GM10847 (cell line): Measurements from ENCODE around the gene NKIRAS1.

Source experiments
- POLR2A ChIP-seq: IDR thresholded peaks from 2 replicates; pipeline ENCODE4 v1.6.1; 2011; ENCODE audit not compliant: insufficient read length; ENCODE audit errors: extremely low read depth

Gene NKIRAS1

GRCh38 chr3:23916886-23917678 is at the start of gene NKIRAS1, which contains the start of gene RPL15:
Gene NKIRAS1 (minus strand): TSS chr3:23916990. CDS start chr3:23910904, 6,086 bp downstream.
Gene RPL15 (plus strand): TSS chr3:23917132. CDS start chr3:23917860, 728 bp downstream.
- TF ChIP-seq POLR2A, result peak; percentile 97

DNA sequence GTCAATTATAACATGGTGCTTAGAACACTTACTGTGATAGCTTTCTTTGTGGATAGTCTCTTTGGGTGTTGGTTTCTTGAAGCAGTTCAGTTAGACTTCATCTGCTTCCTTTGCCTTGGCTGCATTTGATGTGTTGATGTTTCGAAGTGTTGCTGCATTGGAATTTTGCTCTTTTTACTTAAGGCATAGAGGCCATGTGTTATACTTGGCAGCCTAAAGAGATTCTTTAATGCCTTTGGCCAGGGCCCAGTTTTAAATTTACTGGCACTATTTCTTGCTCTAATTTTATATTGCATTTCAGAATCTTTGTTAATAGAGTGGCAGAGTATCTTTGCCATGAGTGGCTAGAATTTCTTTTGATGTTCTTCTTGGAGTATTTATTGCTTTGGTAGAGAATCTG is 49.5 kb upstream of the NKIRAS1 start:
- TF ChIP-seq POLR2A, result no peak

DNA sequence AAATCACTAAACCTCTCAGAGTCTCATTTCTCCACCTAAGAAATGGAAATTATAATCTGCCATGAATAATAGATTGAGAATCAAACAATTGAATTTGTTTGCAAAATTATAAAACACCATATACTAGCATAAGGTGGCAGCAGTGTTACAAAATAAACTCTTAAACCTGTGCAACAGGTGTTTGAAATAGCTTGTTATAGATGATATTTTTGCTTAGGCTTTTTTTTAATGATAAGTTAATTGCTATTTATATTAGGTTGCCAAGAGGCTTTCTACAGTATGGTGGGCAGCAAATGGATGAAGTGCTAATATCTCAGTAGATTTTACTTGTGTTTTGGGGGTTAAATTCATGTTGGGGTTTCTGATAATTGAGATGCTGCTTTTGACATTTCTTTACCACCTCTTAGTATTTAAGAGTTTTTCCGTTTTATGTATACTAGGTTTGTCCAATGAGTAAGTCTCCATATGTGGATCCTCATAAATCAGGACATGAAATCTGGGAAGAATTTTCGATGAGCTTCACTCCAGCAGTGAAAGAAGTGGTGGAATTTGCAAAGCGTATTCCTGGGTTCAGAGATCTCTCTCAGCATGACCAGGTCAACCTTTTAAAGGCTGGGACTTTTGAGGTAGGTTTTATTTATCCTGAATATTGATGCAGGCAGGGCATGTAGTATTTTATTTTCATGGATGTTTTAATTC is 47.9 kb upstream of the NKIRAS1 start:
- TF ChIP-seq POLR2A, result no peak

GRCh38 chr3:23961913-23962312 is 45.1 kb upstream of the NKIRAS1 start:
- TF ChIP-seq POLR2A, result no peak

- TF ChIP-seq POLR2A, result no peak
Measured at GRCh38 chr3:23961066-23961465, 44.3 kb upstream of the NKIRAS1 start.

DNA sequence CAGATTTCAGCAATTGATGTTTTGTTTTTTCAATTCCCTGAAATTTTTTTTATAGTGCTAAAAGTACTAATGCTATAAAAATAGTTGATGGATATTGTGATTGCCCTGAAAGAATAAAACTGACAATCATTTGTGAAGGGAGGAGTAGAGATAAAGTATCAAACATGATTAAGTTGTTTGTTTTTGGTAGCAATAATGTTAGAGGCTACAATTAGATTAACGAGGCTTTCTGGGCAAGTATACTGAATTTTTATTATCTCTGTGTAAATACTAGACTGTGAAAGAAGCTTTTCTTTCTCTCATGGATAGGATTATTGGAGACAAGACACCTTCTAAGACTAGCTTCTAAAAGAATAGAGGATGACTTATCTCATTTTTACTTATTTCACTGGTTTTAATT is 43.9 kb upstream of the NKIRAS1 start:
- no peak for TF ChIP-seq POLR2A

DNA sequence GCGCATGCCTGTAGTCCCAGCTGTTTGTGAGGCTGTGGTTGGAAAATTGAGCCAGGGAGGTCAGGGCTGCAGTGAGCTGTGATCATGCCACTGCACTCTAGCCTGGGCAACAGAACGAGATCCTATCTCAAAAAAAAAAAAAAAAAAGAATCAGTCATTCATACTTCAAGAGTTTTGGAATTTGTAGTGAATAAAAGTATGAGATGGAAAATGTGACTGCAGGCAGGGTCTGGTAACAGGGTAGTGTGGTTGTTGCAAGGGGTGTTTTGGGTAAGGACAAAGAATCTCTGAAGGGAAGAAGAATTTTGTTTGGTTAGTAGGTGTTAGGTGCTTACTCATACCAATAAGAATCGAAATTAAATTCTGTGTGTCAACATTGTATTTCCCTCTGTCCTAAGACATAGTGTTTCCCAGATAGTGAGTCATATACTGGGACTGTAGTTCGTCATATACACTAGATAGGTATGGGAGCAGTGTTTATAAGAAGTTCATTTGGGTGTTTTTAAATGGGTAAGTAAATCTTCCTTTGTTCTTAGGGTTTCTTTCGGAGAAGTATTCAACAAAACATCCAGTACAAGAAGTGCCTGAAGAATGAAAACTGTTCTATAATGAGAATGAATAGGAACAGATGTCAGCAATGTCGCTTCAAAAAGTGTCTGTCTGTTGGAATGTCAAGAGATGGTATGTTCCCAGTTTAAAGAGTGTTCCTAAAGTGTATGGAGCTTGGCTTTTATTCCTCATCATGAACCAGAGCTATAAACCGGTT is 42.5 kb upstream of the NKIRAS1 start:
- TF ChIP-seq POLR2A, result no peak

- TF ChIP-seq POLR2A, result no peak
Measured at GRCh38 chr3:23956701-23957100, 39.9 kb upstream of the NKIRAS1 start.

GRCh38 chr3:23954144-23954543 is 37.4 kb upstream of the NKIRAS1 start:
- no peak for TF ChIP-seq POLR2A

GRCh38 chr3:23953523-23953922 is 36.7 kb upstream of the NKIRAS1 start:
- no peak for TF ChIP-seq POLR2A

DNA sequence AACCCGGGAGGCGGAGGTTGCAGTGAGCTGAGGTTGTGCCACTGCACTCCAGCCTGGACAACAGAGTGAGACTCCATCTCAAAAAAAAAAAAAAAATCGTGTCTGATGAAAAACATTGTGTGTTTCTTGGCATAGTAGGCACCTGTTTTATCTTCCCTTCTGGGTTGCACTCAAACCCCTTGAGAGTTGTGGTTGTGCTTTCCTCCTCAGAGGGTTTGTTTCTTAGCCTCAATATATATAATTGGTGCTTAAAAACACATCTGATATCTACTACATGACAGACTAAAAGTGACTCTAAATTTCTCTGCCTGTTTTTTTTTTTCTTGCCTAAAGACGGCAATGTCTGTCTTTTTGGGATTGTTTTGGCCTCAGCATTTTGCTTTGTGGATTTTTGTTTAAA is 35.9 kb upstream of the NKIRAS1 start:
- no peak for TF ChIP-seq POLR2A

- no peak for TF ChIP-seq POLR2A
Measured at GRCh38 chr3:23950293-23950692, 33.5 kb upstream of the NKIRAS1 start.

- no peak for TF ChIP-seq POLR2A
Measured at GRCh38 chr3:23949784-23950183, 33.0 kb upstream of the NKIRAS1 start.

DNA sequence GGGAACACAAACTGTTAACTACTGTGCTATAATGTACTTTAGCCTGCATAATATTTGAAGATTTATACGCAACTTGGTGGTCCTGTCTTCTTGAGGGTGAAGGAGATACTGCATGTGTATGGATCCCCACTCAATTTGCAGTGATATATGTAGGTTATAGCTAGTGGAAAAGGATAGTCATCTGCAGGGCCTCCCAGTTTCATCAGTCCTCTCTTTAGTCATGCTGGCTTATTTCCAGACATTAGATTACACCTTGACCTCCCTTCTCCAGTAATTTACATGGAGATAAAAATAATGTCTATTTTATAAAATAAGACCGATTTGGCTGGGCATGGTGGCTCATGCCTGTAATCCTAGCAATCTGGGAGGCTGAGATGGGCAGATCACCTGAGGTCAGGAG is 32.0 kb upstream of the NKIRAS1 start:
- no peak for TF ChIP-seq POLR2A

GRCh38 chr3:23945913-23946687 is 29.3 kb upstream of the NKIRAS1 start:
- peak; percentile 30 for TF ChIP-seq POLR2A
